VCaP (cell line): ENCODE measurements around the gene TMC6.

Experiments
- H3K27ac ChIP-seq: fragments of 450-650 bp; 2 replicates; pipeline ENCODE4 v1.5.1; 2017
- TF ChIP-seq, protein P1 (sequence below): fragments of 450-650 bp; conservative IDR thresholded peaks from 2 replicates; pipeline ENCODE4 v1.5.1; 2017; ENCODE audit warnings: mild to moderate bottlenecking, moderate library complexity

TMC6 gene

GRCh38 chr17:78117027-78117981, 11.3 kb downstream of the TMC6 start:
- TF ChIP-seq, protein P1, sequence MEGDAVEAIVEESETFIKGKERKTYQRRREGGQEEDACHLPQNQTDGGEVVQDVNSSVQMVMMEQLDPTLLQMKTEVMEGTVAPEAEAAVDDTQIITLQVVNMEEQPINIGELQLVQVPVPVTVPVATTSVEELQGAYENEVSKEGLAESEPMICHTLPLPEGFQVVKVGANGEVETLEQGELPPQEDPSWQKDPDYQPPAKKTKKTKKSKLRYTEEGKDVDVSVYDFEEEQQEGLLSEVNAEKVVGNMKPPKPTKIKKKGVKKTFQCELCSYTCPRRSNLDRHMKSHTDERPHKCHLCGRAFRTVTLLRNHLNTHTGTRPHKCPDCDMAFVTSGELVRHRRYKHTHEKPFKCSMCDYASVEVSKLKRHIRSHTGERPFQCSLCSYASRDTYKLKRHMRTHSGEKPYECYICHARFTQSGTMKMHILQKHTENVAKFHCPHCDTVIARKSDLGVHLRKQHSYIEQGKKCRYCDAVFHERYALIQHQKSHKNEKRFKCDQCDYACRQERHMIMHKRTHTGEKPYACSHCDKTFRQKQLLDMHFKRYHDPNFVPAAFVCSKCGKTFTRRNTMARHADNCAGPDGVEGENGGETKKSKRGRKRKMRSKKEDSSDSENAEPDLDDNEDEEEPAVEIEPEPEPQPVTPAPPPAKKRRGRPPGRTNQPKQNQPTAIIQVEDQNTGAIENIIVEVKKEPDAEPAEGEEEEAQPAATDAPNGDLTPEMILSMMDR, result peak; percentile 84
- peak overlapping the region; percentile 87 for H3K27ac ChIP-seq

DNA sequence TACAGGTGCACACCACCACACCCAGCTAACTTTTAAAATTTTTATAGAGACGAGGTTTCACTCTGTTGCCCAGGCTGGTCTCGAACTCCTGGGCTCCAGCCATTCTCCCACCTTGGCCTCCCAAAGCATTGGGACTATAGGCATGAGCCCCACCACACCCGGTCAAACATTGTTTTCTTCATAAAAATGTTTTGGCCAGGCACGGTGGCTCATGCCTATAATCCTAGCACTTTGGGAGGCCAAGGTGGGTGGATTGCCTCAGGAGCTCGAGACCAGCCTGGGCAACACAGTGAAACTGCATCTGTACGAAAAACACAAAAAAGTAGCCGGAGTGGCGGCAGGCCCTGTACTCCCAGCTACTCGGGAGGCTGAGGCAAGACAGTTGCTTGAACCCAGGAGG, 12.1 kb downstream of the TMC6 start:
- H3K27ac ChIP-seq, result peak overlapping the region; percentile 87
- TF ChIP-seq, protein P1, result no peak

DNA sequence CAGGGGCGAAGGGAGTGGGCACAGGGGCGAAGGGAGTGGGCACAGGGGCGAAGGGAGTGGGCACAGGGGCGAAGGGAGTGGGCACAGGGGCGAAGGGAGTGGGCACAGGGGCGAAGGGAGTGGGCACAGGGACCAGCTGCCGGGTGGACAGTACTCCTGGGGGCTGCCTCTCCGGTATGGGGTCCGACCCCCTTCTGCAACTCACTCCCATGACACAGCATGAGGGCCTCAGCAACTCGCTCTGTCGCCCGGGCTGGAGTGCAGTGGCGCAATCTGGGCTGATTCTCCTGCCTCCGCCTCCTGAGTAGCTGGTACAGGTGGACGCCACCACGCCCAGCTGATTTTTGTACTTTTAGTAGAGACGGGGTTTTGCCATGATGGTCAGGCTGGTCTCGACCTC, 12.8 kb downstream of the TMC6 start:
- H3K27ac ChIP-seq, result peak overlapping the region; percentile 87

DNA sequence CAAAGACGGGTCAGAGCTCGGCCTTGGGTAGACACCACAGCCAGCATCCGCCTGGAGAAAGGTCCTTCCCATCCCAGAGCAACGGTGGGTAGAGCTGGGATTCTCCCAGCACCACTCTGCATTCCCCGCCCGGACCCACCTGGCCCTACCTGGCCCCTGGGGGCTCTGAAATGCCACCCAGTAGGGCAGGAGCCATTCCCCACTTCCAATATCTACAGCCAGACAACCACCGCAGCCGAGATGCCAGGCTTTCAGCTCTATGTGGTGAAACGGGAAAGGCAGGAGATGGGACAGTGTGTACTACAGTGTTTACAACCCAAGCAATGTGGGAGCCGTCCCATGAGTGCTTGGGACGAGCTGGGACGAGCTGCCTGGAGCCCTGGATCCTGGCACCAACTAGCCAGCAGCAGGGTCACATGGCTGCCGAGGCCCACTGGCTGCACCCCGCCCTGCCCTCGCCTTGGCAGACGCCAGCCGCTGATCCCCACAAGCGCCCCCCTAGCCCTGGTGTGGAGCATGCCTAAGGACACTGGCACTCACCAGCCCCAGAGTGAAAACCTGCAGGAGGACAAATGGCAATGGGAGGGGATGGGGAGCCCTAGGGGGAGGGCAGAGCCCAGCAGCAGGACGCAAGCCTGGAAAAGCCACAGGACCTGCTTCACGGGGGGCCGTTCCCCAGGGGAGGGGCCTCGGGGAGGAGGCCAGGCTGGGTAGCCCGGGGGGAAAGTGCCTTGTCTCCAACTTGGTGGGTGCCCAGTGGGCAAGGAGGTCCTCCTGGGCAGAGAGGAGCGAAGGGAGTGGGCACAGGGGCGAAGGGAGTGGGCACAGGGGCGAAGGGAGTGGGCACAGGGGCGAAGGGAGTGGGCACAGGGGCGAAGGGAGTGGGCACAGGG, 13.5 kb downstream of the TMC6 start:
- H3K27ac ChIP-seq, result peak overlapping the region; percentile 87
- TF ChIP-seq, protein P1, result no peak

DNA sequence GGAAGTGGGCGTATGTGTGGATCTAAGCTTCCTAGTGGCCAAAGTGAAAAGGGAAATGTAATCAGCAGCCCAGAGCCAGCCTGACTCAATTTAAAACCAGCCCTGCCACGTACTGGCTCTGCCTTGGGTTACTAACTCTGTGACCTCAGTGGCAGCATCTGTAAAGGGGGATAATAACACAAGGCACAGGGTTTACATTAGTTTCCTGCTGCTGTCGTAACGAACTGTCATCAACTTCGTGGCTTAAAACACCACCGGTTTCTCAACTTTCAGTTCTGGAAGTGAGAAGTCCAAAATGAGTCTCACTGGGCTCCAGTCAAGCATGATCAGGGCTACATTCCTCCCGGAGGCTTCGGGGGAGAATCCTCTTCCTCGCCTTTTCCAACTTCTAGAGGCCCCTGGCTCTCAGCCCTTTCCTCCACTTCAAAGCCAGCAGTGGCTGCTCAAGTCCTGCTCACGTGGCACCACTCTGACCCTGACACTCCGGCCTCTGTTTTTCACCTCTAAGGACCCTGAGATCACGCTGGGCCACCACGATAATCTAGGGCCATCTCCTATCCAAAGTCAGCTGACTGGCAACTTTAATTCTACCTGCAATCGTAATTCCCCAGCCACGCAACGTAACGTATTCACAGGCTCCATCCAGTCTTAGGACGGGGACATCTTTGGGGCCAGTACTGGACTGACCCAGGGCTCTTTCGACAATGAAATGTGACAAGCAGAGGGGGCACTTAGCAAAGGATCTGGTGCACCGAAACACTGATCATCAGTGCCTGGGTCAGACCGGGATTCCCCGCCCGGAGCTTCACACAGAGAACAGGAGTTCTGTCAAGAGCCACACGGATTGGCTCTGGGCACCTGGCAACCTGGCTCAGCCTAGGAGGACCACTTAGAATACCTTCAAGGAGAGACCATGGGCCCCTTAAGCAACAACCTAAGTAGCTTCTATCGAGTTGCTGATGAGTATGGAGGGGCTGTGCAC, 14.5 kb downstream of the TMC6 start:
- TF ChIP-seq, protein P1, result no peak
- H3K27ac ChIP-seq, result peak overlapping the region; percentile 87

DNA sequence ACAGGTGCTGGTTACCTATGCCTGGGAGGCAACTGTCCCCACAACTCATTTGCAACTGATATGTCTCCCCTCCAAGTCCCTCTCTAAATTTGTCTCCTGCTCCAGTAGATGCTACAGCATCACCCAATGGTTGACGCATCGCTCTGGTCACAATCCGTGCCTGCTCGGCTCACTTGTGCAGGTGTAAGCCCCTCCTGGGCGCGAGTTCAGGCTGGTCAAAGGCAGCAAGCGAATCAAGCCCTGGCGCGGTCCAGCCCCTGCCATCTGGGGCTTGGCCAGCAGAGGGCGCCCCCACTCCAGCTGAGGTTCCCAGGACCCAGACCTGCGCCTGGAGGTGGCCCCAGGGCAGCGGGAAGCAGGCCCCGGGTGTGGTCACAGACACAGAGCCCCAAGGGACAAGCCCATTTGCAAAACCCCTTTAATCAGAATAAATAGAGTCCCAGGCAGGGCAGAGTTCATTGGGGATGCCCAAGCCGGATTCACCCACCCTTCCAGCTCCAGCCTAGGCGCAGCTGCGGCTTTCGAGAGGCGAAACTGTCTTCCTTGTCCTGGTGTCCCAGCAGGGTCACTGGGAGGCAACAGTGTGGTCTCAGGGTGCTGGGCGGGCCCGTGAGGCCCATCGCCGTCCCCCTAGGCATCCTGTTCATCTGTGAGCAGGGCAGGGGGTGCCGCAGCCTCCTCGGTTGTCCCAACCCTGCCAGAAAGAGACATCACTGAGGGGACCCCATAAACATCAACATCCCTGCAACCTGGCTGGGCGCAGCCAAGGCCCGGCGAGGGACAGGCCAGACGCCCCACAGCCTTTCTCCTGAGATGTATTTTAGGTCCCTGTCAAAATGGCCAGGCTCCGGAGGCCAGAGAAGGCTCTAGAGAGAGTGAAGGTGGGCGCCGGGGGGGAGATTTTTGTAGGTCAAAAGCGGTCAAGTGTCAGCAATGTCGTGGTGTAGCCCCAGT, 15.8 kb downstream of the TMC6 start:
- peak overlapping the region; percentile 87 for H3K27ac ChIP-seq
- TF ChIP-seq, protein P1, result peak; percentile 99
